HG02973 (cell line): ENCODE results near the gene ABTB1.

Source experiments
- ATAC-seq: cut with Tn5 transposase; IDR thresholded peaks from one replicate; pipeline ENCODE4 v1.9.1; 2021; ENCODE audit warnings: moderate library complexity; ENCODE audit not compliant: unreplicated experiment

ABTB1 gene

GRCh38 chr3:127672429-127673190, at the start of gene ABTB1:
ABTB1 (plus strand) TSS chr3:127672952; CDS start chr3:127673026, 74 bp downstream.
- peak; percentile 57 for ATAC-seq

GRCh38 chr3:127624063-127624462, 48.7 kb upstream of the ABTB1 start:
- ATAC-seq, result no peak

GRCh38 chr3:127625821-127626220, 46.9 kb upstream of the ABTB1 start:
- no peak for ATAC-seq

- no peak for ATAC-seq
Observed at GRCh38 chr3:127628426-127628787, 44.3 kb upstream of the ABTB1 start.

GRCh38 chr3:127628788-127629466, 43.8 kb upstream of the ABTB1 start, which contains the start of gene PODXL2:
PODXL2 (plus strand) TSS chr3:127629185; CDS start chr3:127629220, 35 bp downstream.
- no peak for ATAC-seq

GRCh38 chr3:127629467-127630403, 43.0 kb upstream of the ABTB1 start:
- ATAC-seq, result no peak

GRCh38 chr3:127630811-127631714, 41.7 kb upstream of the ABTB1 start:
- no peak for ATAC-seq

- no peak for ATAC-seq
Observed at GRCh38 chr3:127632035-127632820, 40.5 kb upstream of the ABTB1 start.

GRCh38 chr3:127634653-127635052, 38.1 kb upstream of the ABTB1 start:
- ATAC-seq, result no peak

GRCh38 chr3:127637546-127637945, 35.2 kb upstream of the ABTB1 start:
- no peak for ATAC-seq

GRCh38 chr3:127637971-127638370, 34.8 kb upstream of the ABTB1 start:
- no peak for ATAC-seq

- no peak for ATAC-seq
Observed at GRCh38 chr3:127639173-127640041, 33.3 kb upstream of the ABTB1 start.

- ATAC-seq, result no peak
Observed at GRCh38 chr3:127640042-127640355, 32.8 kb upstream of the ABTB1 start.

GRCh38 chr3:127644641-127645370, 27.9 kb upstream of the ABTB1 start:
- no peak for ATAC-seq

- no peak for ATAC-seq
Observed at GRCh38 chr3:127645371-127646015, 27.3 kb upstream of the ABTB1 start.

- no peak for ATAC-seq
Observed at GRCh38 chr3:127646501-127647046, 26.2 kb upstream of the ABTB1 start.

- ATAC-seq, result no peak
Observed at GRCh38 chr3:127647166-127647844, 25.4 kb upstream of the ABTB1 start.
